ENCODE measurements around the gene PLPPR1.

GRCh38 chr9:101333926-101334702 lies 305.6 kb downstream of the PLPPR1 start:
- TF ChIP-seq CTCF (IDR thresholded peaks at IDR 0.05 in 8 of 11, conservative IDR thresholded peaks at IDR 0.05 in 3 of 11), result no peak
- TF ChIP-seq POLR2AphosphoS5 (IDR thresholded peaks at IDR 0.05), result no peak
- TF ChIP-seq POLR2A (IDR thresholded peaks at IDR 0.05), result no peak
